Daoy (cell line): Measurements from ENCODE around the gene CCDC38. TPM values are rescaled to one million over a fixed set of nuclear protein-coding genes. Genes with fewer than 3 reads are reported as not detected.

Experiments used
- DNase-seq: peaks from one replicate; pipeline ENCODE4 v3.0.0-alpha.2; 2015; ENCODE audit warnings: low read depth
- total RNA-seq: library from RNA; depleted of rRNA; stranded (reverse); fragments of >200 nt; shearing (Covaris generic); gene quantifications from 2 replicates; pipeline ENCODE4 v1.2.3, GENCODE V29; 2014

CCDC38 gene
- total RNA-seq, 1 experiment from 2014 or later = 0.06 TPM

GRCh38 chr12:95962222-95962621 lies 19.8 kb upstream of the CCDC38 start:
- DNase-seq = no peak

GRCh38 chr12:95960241-95960640 lies 17.8 kb upstream of the CCDC38 start:
- DNase-seq = no peak

GRCh38 chr12:95959107-95959506 lies 16.7 kb upstream of the CCDC38 start:
- no peak for DNase-seq

- no peak for DNase-seq
Measured at GRCh38 chr12:95956557-95957145, 14.2 kb upstream of the CCDC38 start.

GRCh38 chr12:95955549-95956159 lies 13.2 kb upstream of the CCDC38 start:
- no peak for DNase-seq

DNA sequence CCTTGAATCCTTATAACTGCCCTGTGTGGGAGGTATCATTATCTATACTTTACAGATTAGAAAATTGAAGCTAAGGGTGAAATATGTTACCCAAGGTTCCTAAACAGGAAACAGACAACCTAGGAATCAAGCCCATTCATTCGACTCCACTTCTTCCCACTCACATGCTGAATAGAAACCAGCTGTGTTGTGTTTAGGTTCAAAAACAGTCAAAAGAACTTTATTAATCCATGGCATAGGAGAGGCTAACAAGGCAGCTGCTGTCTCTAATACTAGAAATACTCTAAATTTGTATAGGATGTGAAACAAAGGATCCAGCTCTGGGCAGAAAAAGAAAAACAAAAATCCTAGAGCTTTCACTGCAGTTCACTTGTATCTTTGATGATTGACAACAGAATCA lies 10.6 kb upstream of the CCDC38 start:
- DNase-seq = no peak

GRCh38 chr12:95951515-95951914 lies 9.1 kb upstream of the CCDC38 start:
- DNase-seq = no peak

DNA sequence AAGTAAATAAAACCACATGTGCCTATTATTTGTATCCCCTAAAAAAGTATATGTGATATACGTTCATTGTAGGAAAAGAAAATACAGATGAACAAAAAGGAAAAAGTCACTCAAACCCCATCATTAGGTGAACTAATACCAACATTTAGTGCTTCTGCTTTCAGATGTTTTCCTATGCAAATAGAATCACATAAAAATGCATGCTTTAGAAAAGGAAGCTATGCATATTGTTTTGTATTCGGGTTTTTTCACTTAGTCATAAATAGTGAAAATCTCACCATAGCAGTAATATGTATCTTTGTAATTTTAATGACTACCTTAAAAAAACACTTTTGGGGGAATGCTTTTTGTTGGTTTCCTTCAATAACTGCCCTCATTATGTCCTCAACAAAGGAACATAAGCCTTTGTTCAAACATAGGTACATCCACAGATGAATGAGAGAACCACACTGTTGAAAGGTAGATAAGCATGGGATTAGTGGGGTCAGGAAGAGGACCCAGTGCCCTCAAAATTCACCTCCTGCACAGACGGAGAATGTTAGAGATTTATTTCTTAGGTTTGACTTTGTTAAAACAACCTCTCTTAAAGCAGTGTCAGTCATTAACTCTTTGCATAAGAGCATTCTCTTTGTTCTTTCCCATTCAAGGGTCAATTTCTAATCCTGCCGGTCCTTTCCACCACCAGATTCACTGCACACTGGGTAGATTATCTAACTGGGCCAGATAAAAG lies 7.2 kb upstream of the CCDC38 start:
- DNase-seq = no peak

GRCh38 chr12:95944108-95944704 lies 1.8 kb upstream of the CCDC38 start:
- no peak for DNase-seq

GRCh38 chr12:95943330-95943842 lies 972 bp upstream of the CCDC38 start, which contains the start of gene AMDHD1:
TSS of gene AMDHD1 (plus strand) at chr12:95943331. CDS start at chr12:95943399, 68 bp downstream.
- peak; percentile 80 for DNase-seq

GRCh38 chr12:95942101-95942523 lies 302 bp downstream of the CCDC38 start:
- DNase-seq = no peak

GRCh38 chr12:95940514-95940913 lies 1.9 kb downstream of the CCDC38 start:
- no peak for DNase-seq

- peak; percentile 23 for DNase-seq
Measured at GRCh38 chr12:95922231-95922630, 20.2 kb downstream of the CCDC38 start.

DNA sequence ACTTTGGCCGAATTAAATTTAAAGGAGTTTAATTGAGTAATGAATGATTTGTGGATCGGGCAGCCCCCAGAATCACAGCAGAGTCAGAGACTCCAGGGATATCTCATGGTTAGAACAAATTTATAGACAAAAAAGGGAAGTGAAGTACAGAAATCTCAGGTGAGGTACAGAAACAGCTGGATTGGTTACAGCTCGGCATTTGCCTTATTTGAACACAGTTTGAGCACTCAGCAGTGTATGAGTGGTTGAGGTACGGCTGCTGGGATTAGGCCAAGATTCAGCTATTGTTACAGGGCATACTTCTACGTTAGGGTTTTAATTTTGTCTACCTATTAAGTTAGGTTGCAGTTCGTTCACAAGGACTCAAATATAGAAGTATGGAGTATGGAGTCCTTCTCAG lies 23.3 kb downstream of the CCDC38 start:
- no peak for DNase-seq

DNA sequence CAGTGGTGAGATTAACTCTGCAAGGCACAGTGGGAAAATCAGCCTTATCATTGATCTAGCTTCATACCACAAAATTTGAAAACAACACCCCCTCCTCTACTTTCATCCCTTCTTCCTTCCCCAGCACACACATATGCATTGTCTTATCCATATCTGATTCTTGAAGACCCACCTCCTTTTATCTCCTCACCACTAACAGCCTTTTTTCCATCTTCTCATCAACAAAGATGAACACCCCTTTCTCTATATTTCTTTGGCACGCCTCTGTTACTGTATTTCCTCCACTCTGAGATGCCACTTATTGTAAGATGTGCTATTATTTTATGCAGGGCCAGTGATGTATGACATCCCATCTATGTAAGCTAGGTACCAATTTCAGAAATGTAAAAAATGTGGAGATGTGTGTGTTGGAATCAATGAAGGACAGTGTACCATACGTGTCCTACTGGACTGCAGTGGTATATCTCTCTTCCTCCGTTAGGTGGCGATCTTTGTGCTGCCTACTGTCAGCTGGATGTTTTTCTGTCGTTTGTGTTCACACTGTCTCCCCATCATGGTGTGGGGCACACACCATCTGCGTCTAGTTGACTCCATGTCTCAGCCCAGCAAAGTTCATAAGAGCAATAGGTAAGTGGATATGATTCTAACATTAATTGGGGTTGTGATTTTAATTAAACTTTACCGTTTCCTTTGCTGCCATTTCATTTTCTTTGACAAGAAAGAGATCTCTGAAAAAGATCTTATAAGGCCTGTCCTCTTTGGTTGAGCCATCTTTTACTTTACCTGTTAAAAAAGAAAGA lies 24.0 kb downstream of the CCDC38 start:
- peak; percentile 50 for DNase-seq

GRCh38 chr12:95909871-95910270 lies 32.5 kb downstream of the CCDC38 start:
- no peak for DNase-seq

DNA sequence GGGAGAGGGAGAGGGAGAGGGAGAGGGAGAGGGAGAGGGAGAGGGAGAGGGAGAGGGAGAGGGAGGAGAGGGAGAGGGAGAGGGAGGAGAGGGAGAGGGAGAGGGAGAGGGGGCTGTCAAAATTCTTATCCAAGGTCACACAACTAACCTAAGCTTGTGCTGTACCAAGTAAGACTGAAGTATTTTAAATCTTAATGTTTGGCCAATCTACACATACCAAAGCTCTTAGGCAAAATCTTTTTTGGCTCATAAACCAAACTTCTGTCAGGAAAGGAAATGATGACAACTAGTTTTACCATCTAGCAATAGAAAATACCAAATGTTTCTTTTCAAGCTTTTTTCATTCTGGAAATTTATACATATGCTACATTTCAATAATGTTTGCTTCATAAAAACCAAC lies 33.8 kb downstream of the CCDC38 start:
- no peak for DNase-seq

GRCh38 chr12:95898081-95898480 lies 44.3 kb downstream of the CCDC38 start:
- DNase-seq = no peak

- no peak for DNase-seq
Measured at GRCh38 chr12:95896846-95897245, 45.6 kb downstream of the CCDC38 start.

DNA sequence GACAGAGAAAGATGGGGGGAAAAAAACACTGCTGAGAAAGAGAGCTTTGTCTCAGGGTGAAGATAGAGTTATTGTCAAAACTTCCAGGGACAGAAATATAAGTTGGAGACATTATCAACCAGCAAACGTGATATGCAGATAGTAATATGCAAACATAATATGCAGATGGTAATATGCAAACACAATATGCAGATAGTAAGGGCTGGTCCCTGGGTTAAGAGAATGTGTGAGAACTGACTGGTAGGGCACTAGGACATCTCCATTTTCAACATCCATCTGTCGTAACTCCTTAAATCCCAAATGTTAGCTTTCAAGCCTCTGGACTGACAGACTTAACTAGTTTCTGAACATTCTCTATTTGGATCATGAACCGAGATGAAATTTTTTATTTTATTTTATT lies 51.5 kb downstream of the CCDC38 start:
- no peak for DNase-seq

DNA sequence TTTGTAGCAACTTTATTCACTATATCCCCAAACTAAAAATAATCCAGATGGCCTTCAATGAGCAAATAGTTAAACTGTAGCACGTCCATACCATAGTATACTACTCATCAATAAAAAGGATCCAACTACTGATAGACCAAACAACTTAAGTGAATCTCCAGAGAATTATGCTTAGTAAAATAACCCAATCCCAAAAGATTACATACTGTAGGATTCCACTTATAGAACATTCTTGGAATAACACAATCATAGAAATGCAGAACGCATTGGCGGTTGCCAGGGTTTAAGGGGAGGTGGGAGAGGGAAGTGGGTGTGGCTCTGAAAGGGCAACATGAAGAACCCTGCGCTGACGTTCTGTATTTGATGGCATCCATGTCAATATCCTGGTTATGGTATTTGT lies 55.1 kb downstream of the CCDC38 start:
- DNase-seq = no peak

DNA sequence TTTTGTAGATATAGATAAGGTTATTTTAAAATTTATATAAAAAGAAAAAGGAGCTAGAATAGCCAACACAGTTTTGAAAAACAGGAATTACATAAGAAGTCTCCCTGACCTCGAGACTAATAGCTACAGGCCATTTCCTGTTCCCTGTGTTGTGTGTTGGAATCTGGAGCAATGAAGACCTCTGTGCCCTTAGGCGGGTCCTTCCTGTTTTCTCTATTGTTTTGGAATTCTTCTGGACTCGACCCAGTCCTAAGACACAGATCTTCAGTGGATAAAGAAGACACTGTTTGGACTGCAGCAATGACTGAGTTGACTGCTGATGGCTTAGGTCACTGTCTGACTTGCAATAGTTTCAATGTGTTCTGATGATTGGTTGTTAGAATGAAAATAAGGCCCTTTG lies 57.4 kb downstream of the CCDC38 start:
- no peak for DNase-seq
